Stomach (tissue), 4 donors: ENCODE measurements around the gene SHISAL1.
A peak's percentile ranks its signal among the peaks of the same experiment; 100 is the strongest.

Experiments used
- POLR2A ChIP-seq, 4 donors: fragments of 450-650 bp; IDR thresholded peaks; one replicate each; pipeline ENCODE4 v1.6.1; 2016; ENCODE audit warnings: antibody characterized with exemption in 4 of 4, control low read depth in 2 of 4, mild to moderate bottlenecking in 1 of 4, moderate library complexity in 1 of 4
- POLR2AphosphoS5 ChIP-seq, 3 donors: sonication (generic); formaldehyde crosslinking; IDR thresholded peaks; one replicate each; pipeline ENCODE4 v1.6.1; 2016; ENCODE audit warnings: antibody characterized with exemption in 3 of 3

- TF ChIP-seq POLR2A (IDR thresholded peaks at IDR 0.05) (no peak), POLR2AphosphoS5 (IDR thresholded peaks at IDR 0.05) (peak in 2 of 3 donors; percentile 56 to 70)
These were observed 45.3 kb upstream of the SHISAL1 start for GRCh38 chr22:44357966-44358465.
